Stimulated activated CD4-positive, alpha-beta T cell treated with anti-CD3 and anti-CD28 coated beads, Interleukin-15, amount 100 ng/mL, for 1 hour (primary cell): ENCODE measurements around the gene PIGU.
"Not testable (repeated sequence)": the region's sequence is repeated elsewhere in the genome, so short reads cannot be mapped to it uniquely, and the experiment has no call there.

Experiments
- DNase-seq, 2 donors: peaks; one replicate each; pipeline ENCODE4 v3.0.0-alpha.2; 2020; ENCODE audit warnings: low read depth in 1 of 2, low spot score in 1 of 2

Gene PIGU

GRCh38 chr20:34706912-34707784 is 30.3 kb upstream of the PIGU start:
- DNase-seq = no peak

- no peak for DNase-seq
Measured at GRCh38 chr20:34706302-34706875, 29.5 kb upstream of the PIGU start.

GRCh38 chr20:34705397-34706301 is 28.8 kb upstream of the PIGU start:
- no peak for DNase-seq

GRCh38 chr20:34705008-34705396 is 28.1 kb upstream of the PIGU start:
- DNase-seq = no peak

- peak; percentile 68 to 70 for DNase-seq
Measured at GRCh38 chr20:34704177-34705007, 27.5 kb upstream of the PIGU start, which contains the start of gene TP53INP2. TP53INP2 (plus strand) TSS chr20:34704344; CDS start chr20:34708740, 4,396 bp downstream.

- DNase-seq = peak in 1 of 2 donors; percentile 3
Measured at GRCh38 chr20:34703424-34704176, 26.7 kb upstream of the PIGU start.

GRCh38 chr20:34703061-34703423 is 26.1 kb upstream of the PIGU start:
- DNase-seq = no peak

GRCh38 chr20:34701405-34702085 is 24.7 kb upstream of the PIGU start:
- no peak for DNase-seq

- no peak for DNase-seq
Measured at GRCh38 chr20:34693414-34693813, 16.5 kb upstream of the PIGU start.

- no peak for DNase-seq
Measured at GRCh38 chr20:34691838-34692237, 14.9 kb upstream of the PIGU start.

GRCh38 chr20:34689486-34689885 is 12.6 kb upstream of the PIGU start:
- no peak for DNase-seq

- no peak for DNase-seq
Measured at GRCh38 chr20:34683667-34684066, 6.8 kb upstream of the PIGU start.

GRCh38 chr20:34680586-34681175 is 3.8 kb upstream of the PIGU start:
- no peak for DNase-seq

GRCh38 chr20:34675993-34676641 is 775 bp downstream of the PIGU start:
- DNase-seq = no peak

- DNase-seq = no peak
Measured at GRCh38 chr20:34675561-34675960, 1.3 kb downstream of the PIGU start.

- no peak for DNase-seq
Measured at GRCh38 chr20:34673412-34673811, 3.5 kb downstream of the PIGU start.

GRCh38 chr20:34669094-34669493 is 7.8 kb downstream of the PIGU start:
- DNase-seq = no peak

- DNase-seq = not testable (repeated sequence)
Measured at GRCh38 chr20:34664751-34665150, 12.1 kb downstream of the PIGU start.
